Tibial nerve (tissue), 4 donors: ENCODE data around the gene SERPINH1. TPM values are rescaled to one million over a fixed set of nuclear protein-coding genes. Genes with fewer than 3 reads are reported as not detected.

ENCODE experiments used
- DNase-seq, 2 donors: peaks; one replicate each; pipeline ENCODE4 v3.0.0-alpha.2; 2019; ENCODE audit warnings: low spot score in 2 of 2
- H3K27ac ChIP-seq, 4 donors: fragments of 200-600 bp; sonication (generic) in 3 of 4; one replicate each; pipeline ENCODE4 v1.5.1; 2017 to 2019; ENCODE audit warnings: mild to moderate bottlenecking in 1 of 4
- H3K27me3 ChIP-seq, 2 donors: fragments of 200-600 bp; sonication (generic) in 1 of 2; one replicate each; pipeline versions ENCODE4 v1.5.1 to v1.6.0; 2017 to 2019
- H3K36me3 ChIP-seq, 3 donors: fragments of 200-600 bp; sonication (generic); one replicate each; pipeline ENCODE4 v1.5.1; 2018 to 2019
- H3K4me1 ChIP-seq, 4 donors: fragments of 200-600 bp; sonication (generic) in 3 of 4; one replicate each; pipeline ENCODE4 v1.5.1; 2017 to 2019
- H3K4me3 ChIP-seq, 4 donors: fragments of 200-600 bp; sonication (generic) in 3 of 4; one replicate each; pipeline ENCODE4 v1.5.1; 2017 to 2019; ENCODE audit warnings: mild to moderate bottlenecking in 1 of 4, moderate library complexity in 1 of 4
- H3K9me3 ChIP-seq, 4 donors: fragments of 200-600 bp; sonication (generic) in 3 of 4; one replicate each; pipeline ENCODE4 v1.5.1; 2017 to 2019
- CTCF ChIP-seq, 5 experiments: fragments of 200-600 bp in 3 of 5; fragments of 450-650 bp in 2 of 5; sonication (generic) in 3 of 5; IDR thresholded peaks; one replicate each; pipeline ENCODE4 v1.5.1; 2016 to 2019; ENCODE audit warnings: antibody characterized with exemption in 5 of 5, mild to moderate bottlenecking in 3 of 5, moderate library complexity in 2 of 5
- EP300 ChIP-seq, 2 donors: sonication (generic); formaldehyde crosslinking; IDR thresholded peaks; one replicate each; pipeline ENCODE4 v1.6.1; 2017; ENCODE audit warnings: antibody characterized with exemption in 2 of 2, mild to moderate bottlenecking in 1 of 2
- POLR2A ChIP-seq, 2 donors: fragments of 450-650 bp; IDR thresholded peaks; one replicate each; pipeline ENCODE4 v1.6.1; 2017; ENCODE audit warnings: antibody characterized with exemption in 2 of 2, mild to moderate bottlenecking in 2 of 2, moderate library complexity in 2 of 2
- WGBS, 2 donors: methylation state at CpG; one replicate each; pipeline ENCODE4 v1.1.5; 2018; 5-methylcytosine and 5-hydroxymethylcytosine counted together
- total RNA-seq, 4 donors: library from RNA; depleted of rRNA; stranded (reverse); fragments of >200 nt; gene quantifications; one replicate each; pipeline ENCODE4 v1.1.0, GENCODE V29; 2016

Gene SERPINH1
- total RNA-seq, 4 donors from 2014 or later = 151 to 358 (median 184) TPM

DNA sequence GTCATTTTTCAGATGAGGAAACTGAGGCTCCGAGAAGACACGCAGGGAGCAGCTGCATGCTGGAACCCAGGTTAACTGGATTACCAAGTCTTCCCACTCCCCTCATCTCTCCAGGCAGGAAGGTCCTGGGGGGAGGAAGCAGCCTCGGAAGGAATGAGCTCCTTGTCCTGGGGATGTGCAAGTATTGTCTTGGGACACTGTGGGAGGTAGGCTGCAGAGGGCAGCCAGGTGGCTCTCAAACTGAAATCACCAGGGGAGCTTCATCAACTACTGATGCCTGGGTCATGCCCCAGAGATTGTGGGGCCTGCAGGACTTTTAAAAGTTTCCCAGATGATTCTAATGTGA lies 43.9 kb upstream of the SERPINH1 start:
- DNase-seq = no peak
- Histone ChIP-seq H3K27me3 (no peaks in the 10 kb centered on the region), H3K9me3 (no peaks in the 10 kb centered on the region), H3K4me3 (no peak overlapping the region), H3K4me1 (peaks cover 0 to 56% (median 3%) of the 10 kb centered on the region in 4 donors), H3K27ac (peak overlapping the region in 1 of 4 donors; percentile 58), H3K36me3 (peaks cover 0 to 7% (median 0%) of the 10 kb centered on the region in 3 donors)
- no peak for TF ChIP-seq EP300 (IDR thresholded peaks at IDR 0.05)
- no peak for TF ChIP-seq CTCF (IDR thresholded peaks at IDR 0.05)
- no peak for TF ChIP-seq POLR2A (IDR thresholded peaks at IDR 0.05)
- 70 to 88% methylated on average over 2 to 3 of the region's 3 CpGs for WGBS, 2 donors

- Histone ChIP-seq H3K27me3 (no peaks in the 10 kb centered on the region), H3K9me3 (no peaks in the 10 kb centered on the region), H3K36me3 (peaks cover 0 to 7% (median 0%) of the 10 kb centered on the region in 3 donors), H3K4me1 (peaks cover 0 to 59% (median 4%) of the 10 kb centered on the region in 4 donors), H3K4me3 (no peak overlapping the region), H3K27ac (peak overlapping the region in 1 of 4 donors; percentile 58)
- 66 to 68% methylated on average over 9 of the region's 9 CpGs for WGBS, 2 donors
- TF ChIP-seq EP300 (IDR thresholded peaks at IDR 0.05) (no peak), POLR2A (IDR thresholded peaks at IDR 0.05) (no peak), CTCF (IDR thresholded peaks at IDR 0.05) (no peak)
- DNase-seq = no peak
Observed at GRCh38 chr11:75518771-75519653, 43.0 kb upstream of the SERPINH1 start.

GRCh38 chr11:75520688-75521087 lies 41.4 kb upstream of the SERPINH1 start:
- Histone ChIP-seq H3K27ac (peak overlapping the region in 2 of 4 donors; percentile 58 to 60), H3K36me3 (peaks cover 0 to under 1% (median 0%) of the 10 kb centered on the region in 3 donors), H3K9me3 (no peaks in the 10 kb centered on the region), H3K4me1 (peaks cover 0 to 63% (median 7%) of the 10 kb centered on the region in 4 donors), H3K27me3 (no peaks in the 10 kb centered on the region), H3K4me3 (no peak overlapping the region)
- 41 to 60% methylated on average over 3 to 5 of the region's 7 CpGs for WGBS, 2 donors
- DNase-seq = no peak
- TF ChIP-seq CTCF (IDR thresholded peaks at IDR 0.05) = no peak
- TF ChIP-seq POLR2A (IDR thresholded peaks at IDR 0.05) = no peak
- no peak for TF ChIP-seq EP300 (IDR thresholded peaks at IDR 0.05)

- Histone ChIP-seq H3K27ac (no peak overlapping the region), H3K9me3 (no peaks in the 10 kb centered on the region), H3K27me3 (no peaks in the 10 kb centered on the region), H3K36me3 (no peaks in the 10 kb centered on the region), H3K4me3 (no peak overlapping the region), H3K4me1 (peaks cover 0 to 64% (median 7%) of the 10 kb centered on the region in 4 donors)
- TF ChIP-seq EP300 (IDR thresholded peaks at IDR 0.05) = no peak
- no peak for TF ChIP-seq CTCF (IDR thresholded peaks at IDR 0.05)
- TF ChIP-seq POLR2A (IDR thresholded peaks at IDR 0.05) = no peak
- 73 to 80% methylated on average over 7 of the region's 7 CpGs for WGBS, 2 donors
- no peak for DNase-seq
Observed at GRCh38 chr11:75522286-75523044, 39.6 kb upstream of the SERPINH1 start.

- H3K36me3 ChIP-seq = no peaks in the 10 kb centered on the region
- H3K27ac ChIP-seq = peak overlapping the region in 1 of 4 donors; percentile 83
- no peaks in the 10 kb centered on the region for H3K9me3 ChIP-seq
- WGBS, 2 donors = 78 to 86% methylated on average over 5 of the region's 5 CpGs
- H3K27me3 ChIP-seq = no peaks in the 10 kb centered on the region
- TF ChIP-seq EP300 (IDR thresholded peaks at IDR 0.05) (no peak), POLR2A (IDR thresholded peaks at IDR 0.05) (no peak), CTCF (IDR thresholded peaks at IDR 0.05) (no peak)
- DNase-seq = no peak
- no peak overlapping the region for H3K4me3 ChIP-seq
- peaks cover 0 to 57% (median 7%) of the 10 kb centered on the region in 4 donors for H3K4me1 ChIP-seq
Observed at GRCh38 chr11:75523189-75523588, 38.9 kb upstream of the SERPINH1 start.
